Mammary epithelial cell (primary cell): Measurements from ENCODE around the gene SNAP25.

Experiments used
- EZH2 ChIP-seq: IDR thresholded peaks from 2 replicates; pipeline ENCODE4 v1.6.1; 2012; ENCODE audit warnings: low read length, inconsistent platforms, borderline replicate concordance
- TF ChIP-seq, protein P1 (sequence below), 2 donors: IDR thresholded peaks in 1 of 2; conservative IDR thresholded peaks in 1 of 2; 2 replicates each; pipeline ENCODE4 v1.5.1; 2011 to 2012; ENCODE audit warnings: inconsistent platforms in 2 of 2, low read length in 2 of 2, mild to moderate bottlenecking in 2 of 2, control low read depth in 1 of 2, low read depth in 1 of 2; ENCODE audit not compliant: insufficient read depth in 1 of 2; ENCODE audit errors: extremely low read depth in 1 of 2

DNA sequence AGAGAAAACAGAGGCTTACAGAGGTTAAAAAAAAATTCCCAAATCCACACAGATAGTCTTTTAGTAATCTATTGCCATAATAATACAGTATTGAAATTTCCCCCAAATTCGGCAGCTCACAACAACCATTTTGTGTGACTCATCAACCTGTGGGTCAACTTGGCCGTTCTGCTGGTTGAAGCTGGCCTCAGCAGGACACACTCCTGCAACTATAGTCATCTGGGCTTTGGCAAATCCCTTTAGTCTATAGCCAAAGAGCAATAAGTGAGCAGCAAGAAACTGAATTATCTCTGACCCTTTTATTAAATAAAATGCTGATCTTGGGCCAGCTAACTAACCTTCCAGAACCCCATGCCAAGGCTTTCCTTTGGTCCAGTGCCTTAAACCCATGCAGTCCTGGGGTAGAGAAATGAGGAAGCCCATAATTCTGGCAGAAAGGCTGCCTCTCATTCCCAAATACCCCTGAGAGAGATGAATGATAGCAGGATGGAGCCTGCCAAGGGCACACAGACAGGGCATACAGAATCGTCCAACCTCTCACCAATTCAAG, 17.2 kb upstream of the SNAP25 start:
- TF ChIP-seq, protein P1, sequence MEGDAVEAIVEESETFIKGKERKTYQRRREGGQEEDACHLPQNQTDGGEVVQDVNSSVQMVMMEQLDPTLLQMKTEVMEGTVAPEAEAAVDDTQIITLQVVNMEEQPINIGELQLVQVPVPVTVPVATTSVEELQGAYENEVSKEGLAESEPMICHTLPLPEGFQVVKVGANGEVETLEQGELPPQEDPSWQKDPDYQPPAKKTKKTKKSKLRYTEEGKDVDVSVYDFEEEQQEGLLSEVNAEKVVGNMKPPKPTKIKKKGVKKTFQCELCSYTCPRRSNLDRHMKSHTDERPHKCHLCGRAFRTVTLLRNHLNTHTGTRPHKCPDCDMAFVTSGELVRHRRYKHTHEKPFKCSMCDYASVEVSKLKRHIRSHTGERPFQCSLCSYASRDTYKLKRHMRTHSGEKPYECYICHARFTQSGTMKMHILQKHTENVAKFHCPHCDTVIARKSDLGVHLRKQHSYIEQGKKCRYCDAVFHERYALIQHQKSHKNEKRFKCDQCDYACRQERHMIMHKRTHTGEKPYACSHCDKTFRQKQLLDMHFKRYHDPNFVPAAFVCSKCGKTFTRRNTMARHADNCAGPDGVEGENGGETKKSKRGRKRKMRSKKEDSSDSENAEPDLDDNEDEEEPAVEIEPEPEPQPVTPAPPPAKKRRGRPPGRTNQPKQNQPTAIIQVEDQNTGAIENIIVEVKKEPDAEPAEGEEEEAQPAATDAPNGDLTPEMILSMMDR (conservative IDR thresholded peaks at IDR 0.05 in 1 of 2, IDR thresholded peaks at IDR 0.05 in 1 of 2; ENCODE audit: extremely low read depth in 1 of 2, insufficient read depth in 1 of 2, low read depth in 1 of 2, low read length in 2 of 2), result no peak
- TF ChIP-seq EZH2, result no peak
